Measurements from ENCODE around the gene CLRN3.

Gene CLRN3

DNA sequence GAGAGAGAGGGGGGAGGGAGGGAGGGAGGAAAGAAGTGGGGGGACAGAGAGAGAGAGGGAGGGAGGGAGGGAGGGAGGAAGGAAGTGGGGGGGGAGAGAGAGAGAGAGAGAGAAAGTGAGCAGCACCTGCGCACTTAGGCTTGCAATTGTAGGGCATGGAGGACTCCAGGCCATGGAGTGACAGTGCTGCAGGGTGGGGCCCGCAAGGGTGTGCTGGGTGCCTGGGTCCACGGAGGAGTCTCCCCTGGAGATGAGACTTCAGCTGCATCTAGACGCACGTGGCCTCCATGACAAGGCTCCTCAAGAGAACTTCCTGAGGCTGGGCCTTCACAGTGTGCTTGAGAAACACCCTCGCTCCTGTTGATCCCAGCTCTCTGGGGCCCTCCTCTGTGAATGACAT, 44.5 kb downstream of the CLRN3 start:
- H3K4me3 ChIP-seq (ENCODE audit: low read depth, low read length): no peak overlapping the region

DNA sequence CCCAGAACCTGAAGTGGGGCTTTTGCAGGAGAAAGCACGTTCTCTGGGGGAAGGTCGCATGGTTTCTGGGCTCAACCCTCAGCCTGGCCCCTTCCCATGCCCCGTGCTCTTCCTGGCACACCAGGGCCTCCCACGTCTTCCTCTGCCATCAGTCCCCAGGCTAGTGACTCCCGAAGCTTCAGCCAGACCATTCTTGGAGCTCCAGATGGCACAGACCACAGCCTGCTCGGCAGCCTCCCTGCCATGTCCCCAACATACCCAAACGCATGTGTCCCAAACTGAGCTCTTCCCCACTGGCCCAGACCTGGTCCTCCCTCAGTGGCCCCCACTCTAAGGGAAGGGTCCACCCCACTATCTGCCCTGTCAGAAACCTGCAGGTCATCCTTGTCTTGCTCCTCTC, 47.0 kb downstream of the CLRN3 start:
- H3K4me3 ChIP-seq (ENCODE audit: low read depth, low read length): no peak overlapping the region
- DNase-seq (ENCODE audit: low read depth, low spot score): no peak
- CTCF ChIA-PET: no interaction called here
- POLR2A ChIA-PET: no interaction called here
- TF ChIP-seq, protein P1, sequence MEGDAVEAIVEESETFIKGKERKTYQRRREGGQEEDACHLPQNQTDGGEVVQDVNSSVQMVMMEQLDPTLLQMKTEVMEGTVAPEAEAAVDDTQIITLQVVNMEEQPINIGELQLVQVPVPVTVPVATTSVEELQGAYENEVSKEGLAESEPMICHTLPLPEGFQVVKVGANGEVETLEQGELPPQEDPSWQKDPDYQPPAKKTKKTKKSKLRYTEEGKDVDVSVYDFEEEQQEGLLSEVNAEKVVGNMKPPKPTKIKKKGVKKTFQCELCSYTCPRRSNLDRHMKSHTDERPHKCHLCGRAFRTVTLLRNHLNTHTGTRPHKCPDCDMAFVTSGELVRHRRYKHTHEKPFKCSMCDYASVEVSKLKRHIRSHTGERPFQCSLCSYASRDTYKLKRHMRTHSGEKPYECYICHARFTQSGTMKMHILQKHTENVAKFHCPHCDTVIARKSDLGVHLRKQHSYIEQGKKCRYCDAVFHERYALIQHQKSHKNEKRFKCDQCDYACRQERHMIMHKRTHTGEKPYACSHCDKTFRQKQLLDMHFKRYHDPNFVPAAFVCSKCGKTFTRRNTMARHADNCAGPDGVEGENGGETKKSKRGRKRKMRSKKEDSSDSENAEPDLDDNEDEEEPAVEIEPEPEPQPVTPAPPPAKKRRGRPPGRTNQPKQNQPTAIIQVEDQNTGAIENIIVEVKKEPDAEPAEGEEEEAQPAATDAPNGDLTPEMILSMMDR (IDR thresholded peaks at IDR 0.05; ENCODE audit: insufficient read depth, low read length, missing control alignments): no peak

More for the DNA sequence above, 44.5 kb downstream of the CLRN3 start:
- TF ChIP-seq, protein P1 (IDR thresholded peaks at IDR 0.05; ENCODE audit: insufficient read depth, low read length, missing control alignments): no peak
- CTCF ChIA-PET: no interaction called here
- POLR2A ChIA-PET: no interaction called here
- no peak for DNase-seq (ENCODE audit: low read depth, low spot score)

DNA sequence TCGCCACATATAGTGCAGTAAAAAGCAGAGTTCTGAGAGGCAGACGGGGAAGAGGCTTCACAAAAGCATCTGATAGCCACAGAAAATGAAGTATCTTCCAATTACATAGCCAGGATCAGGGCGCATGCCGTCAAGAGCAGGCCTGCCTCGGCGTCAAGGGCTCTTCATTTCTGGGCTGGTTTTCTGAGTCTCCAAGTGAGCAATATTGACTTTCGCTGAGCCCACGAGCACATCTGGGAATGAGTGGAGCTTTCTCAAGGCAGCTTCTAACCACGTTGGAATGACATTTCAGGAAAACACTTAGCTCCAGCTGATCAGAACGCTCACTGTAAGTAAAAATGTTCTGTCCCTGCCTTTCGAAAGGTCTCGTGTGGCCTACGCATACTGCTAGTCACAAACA, 51.9 kb downstream of the CLRN3 start:
- CTCF ChIA-PET: no interaction called here
- H3K4me3 ChIP-seq (ENCODE audit: low read depth, low read length): no peak overlapping the region
- DNase-seq (ENCODE audit: low read depth, low spot score): no peak
- TF ChIP-seq, protein P1 (IDR thresholded peaks at IDR 0.05; ENCODE audit: insufficient read depth, low read length, missing control alignments): no peak
- POLR2A ChIA-PET: no interaction called here

DNA sequence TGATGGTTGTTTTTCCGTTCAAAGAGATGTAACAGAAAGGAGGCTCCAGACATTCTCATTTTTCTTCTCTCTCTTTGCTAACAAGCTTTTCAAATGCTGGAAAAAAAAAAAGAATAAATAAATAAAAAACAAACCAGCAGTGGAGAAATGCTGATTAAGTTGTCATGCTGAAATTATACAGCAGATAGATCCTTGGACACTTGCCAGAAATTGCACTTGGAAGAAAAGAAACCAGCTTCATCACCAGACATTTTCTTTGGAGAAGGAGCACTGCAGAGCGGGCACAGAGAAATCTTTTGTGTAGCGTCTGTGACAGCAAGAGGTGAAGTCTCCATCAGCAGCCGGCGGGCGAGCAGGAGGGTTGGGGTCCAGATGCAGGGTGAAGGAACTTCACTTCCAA, 55.8 kb downstream of the CLRN3 start:
- no peak overlapping the region for H3K4me3 ChIP-seq (ENCODE audit: low read depth, low read length)
- TF ChIP-seq, protein P1 (IDR thresholded peaks at IDR 0.05; ENCODE audit: insufficient read depth, low read length, missing control alignments): no peak
- ChIA-PET POLR2A (no interaction called here), CTCF (no interaction called here)
- DNase-seq (ENCODE audit: low read depth, low spot score): no peak

DNA sequence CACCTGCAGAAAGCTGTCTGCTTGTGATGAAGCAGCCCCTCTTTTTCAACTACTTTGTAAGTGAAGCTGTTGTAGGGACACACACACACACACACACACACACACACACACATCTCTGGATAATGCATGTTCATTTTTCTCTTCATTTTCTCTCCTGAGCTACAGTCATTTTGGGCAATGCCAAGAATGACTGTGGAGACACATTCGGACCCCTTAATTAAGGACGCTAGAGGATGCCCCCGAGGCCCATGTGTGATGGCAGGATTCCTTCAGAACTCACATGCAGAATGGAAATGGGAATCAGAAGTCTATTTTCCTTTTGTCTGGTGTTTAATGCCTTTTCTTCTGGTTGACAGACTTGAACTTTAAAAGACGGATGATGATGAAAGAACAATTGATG, 56.6 kb downstream of the CLRN3 start:
- ChIA-PET CTCF (no interaction called here), POLR2A (no interaction called here)
- H3K4me3 ChIP-seq (ENCODE audit: low read depth, low read length): no peak overlapping the region

DNA sequence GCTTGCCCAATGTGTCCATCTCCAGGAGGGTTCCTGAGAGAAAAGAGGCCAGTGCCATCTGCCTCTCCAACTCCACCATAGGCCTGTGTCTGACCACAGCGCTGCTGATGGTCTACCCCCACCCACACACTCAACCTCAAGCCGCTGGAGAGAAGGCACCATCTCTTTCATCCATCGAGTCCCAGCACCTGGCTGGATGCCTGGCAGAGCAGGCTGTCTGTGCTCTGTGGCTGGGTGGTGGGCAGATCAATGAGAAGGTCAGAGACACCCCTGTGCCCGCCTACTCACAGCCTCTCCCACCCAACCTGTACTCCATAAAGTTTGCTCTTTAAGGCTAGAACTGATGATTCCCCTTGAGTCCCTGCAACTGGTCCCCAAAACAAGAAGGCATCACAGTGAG, 58.0 kb downstream of the CLRN3 start:
- POLR2A ChIA-PET: no interaction called here
- H3K4me3 ChIP-seq (ENCODE audit: low read depth, low read length): no peak overlapping the region
- CTCF ChIA-PET: no interaction called here
- TF ChIP-seq, protein P1 (IDR thresholded peaks at IDR 0.05; ENCODE audit: insufficient read depth, low read length, missing control alignments): no peak
- DNase-seq (ENCODE audit: low read depth, low spot score): no peak

More for the DNA sequence above, 56.6 kb downstream of the CLRN3 start:
- no peak for DNase-seq (ENCODE audit: low read depth, low spot score)
- TF ChIP-seq, protein P1 (IDR thresholded peaks at IDR 0.05; ENCODE audit: insufficient read depth, low read length, missing control alignments): no peak

Measured in AG04449 (cell line).